UCSD-AML1 (cell line): ENCODE results near the gene RGS12.

Experiments used
- DNase-seq: peaks from one replicate; lab custom pipeline; 2025; ENCODE audit not compliant: unreplicated experiment; lab: John Stamatoyannopoulos, UW

The RGS12 gene

DNA sequence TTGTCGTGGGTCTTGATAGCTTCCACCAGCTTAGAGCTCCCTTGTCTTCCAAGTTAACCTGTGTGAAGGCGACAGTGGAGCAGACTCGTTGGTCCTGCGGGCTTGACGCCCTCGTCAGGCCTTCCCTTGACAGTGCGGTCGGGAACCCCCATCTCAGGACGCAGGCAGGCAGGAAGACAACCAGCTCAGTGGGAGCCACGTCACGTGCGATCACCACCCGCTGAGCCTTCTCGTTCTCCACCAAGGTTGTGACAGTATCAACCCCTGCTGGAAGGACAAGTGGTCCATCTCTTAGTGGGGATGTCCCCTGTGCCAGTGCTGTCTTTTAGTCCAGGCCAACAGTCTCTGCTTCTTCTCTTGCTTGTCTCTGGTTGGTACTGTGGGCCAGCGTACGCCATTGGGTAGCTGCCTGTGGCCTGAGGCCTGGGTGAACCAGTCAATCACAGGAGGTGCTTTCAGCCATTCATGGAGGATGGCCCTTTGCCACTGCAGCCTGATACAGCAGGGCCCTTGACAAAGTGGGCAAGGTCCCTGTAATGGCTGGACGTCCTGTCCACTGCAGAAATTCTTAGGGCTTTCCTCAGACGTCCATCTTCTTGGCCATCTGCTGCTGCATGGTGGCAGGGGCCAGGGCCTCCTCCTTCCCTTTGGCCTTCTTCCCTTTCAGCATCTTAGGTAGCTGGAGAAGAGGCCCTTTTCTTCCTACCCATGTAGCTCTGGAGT, 31.4 kb downstream of the RGS12 start:
- no peak for DNase-seq

DNA sequence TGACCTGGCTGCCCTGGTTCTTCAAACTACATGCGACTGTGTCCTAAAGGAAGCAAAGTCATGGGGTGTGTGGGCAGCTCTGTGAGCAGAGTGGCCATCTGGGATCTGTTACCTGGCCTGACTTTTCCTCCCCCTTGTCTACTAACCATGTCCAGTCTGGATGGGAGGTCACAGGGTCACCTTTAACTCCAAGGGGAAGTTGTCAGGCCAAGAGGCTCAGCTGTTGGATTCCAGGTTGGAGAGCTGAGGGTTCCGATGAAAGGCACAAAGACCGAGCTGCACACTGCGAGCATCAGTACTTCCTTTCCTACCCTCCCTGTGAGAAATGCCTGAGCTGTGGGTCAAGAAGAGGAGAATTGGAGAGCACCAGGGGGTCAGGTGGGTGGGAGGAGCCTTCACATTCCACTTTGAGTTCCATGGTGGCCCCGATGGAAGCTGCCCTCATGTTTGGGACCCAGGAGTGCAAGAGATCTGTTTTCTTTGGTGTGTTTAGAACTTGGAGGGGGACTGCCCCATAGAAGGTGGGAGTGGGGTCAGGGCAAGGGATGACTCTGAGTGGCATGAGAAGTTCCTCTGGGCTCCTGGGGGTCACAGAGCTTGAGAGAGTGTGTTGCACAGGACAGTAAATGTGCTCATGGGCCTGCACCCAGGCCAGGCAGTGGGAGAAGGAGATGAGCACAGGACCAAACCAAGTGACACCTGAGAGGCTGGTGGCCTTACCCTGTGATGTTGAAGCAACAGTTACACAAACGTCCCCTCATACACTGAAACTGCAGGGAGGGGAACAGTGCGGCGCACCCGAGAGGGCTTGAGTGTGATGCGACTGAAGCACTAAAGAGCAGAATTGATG, 36.2 kb downstream of the RGS12 start:
- DNase-seq = no peak

DNA sequence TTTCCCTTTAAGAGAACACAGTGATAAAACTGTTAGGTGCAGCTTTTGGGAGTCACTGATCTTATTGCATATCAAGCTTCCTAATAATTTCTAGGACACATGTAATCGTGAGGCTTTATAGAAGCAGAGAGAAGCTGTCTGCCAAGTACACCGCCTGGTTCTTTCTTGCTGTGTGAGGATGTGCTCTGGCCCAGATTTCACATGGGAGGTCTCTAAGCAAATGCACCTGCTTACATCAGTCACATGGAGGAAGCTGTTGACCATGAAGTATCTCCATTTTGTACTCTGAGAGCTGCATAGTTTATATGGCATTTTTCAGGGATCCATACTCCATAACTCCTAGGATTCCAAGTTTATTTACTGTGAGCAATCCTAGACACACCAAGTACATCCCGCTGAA, 37.1 kb downstream of the RGS12 start:
- DNase-seq = no peak

DNA sequence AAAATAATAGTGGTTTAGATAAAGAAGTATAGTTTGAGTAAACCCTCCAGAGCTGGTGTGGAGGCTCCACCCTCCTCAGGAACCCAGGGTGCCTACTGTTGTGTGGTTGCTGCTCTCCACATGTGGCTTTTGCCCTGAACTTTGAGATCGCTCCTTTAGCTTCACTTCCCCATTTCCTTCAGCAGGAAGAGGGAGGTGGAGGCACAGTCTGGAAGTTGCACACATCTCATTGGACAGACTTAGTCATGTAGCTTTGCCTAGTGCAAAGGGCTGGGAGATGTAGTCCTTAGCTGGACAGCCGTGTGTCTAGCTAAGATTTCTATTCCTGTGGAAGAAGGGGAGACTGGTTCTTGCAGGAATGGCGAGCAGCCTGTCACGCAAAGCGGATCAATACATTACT, 37.9 kb downstream of the RGS12 start:
- DNase-seq = no peak

DNA sequence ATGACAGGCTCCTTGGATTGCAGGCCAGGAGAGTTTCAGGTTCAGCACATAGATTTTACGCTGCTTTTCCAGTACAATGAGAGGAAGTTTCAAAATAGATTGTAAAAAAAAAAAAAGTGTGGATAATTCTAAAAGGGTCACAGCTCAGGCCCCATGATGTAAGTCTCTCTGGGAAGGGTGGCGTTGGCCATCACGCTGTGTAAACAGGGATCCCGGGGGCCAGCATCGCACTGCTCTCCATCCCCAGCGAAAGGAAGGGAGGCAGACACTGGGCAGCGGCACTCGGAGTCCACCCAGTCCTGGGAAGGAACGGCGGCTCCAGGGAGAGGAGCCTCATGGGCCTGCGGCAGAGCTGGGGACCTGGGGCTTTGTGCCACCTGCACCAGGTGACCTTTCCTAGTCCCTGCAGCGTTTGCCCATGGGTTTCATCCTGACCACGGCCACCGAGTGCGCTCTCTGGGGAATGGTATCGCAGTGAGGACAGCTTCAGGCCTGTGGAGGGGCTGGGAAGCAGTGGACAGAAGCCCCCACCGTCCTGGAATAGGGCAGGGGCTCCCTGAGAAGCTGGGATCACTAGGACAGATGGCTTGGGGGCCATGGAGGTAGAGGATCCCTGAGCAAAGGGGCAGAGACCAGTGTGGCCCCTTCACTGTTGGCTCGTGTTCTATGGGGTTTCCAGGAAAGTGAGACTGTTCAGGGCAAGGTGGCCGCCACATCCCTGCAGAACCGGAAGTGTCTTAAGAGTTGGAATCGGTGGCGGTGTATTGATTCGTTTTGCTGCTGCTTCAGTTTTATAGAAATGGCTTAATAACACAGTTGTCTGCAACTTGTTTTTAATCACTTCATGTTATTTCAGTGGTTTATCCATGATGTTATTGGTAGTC, 38.9 kb downstream of the RGS12 start:
- no peak for DNase-seq

DNA sequence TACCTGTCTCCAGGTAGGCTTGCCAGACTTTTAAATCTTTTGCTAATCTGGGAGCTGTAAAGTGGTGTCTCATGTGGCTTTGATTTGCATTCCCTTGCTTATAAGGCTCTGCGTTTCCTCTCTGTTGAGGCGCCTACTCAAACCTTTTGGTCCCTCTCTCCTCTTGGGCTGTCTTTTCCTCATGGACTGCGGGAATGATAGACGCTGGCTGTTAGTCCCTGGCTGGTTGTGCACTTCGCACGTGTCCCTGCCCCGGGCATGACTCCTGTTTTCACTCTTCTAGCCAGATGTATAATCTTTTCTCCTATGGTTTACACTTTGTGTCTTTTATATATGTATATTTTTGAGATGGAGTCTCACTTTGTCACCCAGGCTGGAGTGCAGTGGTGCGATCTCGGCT, 39.7 kb downstream of the RGS12 start:
- DNase-seq = no peak

DNA sequence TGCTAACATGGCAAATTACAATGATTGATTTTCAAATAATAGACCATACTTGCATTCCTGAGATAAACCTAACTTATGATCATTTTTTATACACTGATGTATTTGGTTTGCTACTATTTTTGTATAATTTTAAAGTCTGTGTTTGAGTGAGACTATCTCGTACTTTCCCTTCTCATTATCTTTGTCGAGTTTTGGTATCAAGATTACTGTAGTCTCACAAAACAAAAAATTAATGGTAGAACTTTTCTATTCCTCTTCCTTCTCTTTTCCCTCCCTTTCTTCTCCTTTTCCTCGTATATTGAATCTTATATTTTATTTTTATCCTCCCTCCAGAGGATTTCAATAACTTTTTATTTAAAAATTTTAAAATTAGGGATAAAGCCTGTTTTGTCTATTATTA, 41.5 kb downstream of the RGS12 start:
- DNase-seq = no peak

DNA sequence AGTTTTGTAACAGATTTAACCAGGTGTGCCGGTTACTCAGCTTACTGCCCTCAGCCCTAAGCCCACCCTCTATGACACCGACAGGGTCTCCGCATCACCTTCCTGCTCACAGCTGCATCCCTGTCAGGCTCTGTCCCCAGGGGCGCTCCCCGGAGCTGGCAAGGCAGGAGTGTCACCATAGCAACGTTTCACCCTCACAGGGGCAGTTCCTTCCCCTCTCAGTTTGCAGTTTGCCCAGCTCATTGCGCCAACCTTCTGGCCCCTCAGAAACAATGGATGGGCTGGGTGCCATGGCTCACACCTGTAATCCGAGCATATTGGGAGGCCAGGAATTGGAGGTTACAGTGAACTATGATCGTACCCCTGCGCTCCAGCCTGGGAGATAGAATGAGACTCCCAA, 42.6 kb downstream of the RGS12 start:
- no peak for DNase-seq

DNA sequence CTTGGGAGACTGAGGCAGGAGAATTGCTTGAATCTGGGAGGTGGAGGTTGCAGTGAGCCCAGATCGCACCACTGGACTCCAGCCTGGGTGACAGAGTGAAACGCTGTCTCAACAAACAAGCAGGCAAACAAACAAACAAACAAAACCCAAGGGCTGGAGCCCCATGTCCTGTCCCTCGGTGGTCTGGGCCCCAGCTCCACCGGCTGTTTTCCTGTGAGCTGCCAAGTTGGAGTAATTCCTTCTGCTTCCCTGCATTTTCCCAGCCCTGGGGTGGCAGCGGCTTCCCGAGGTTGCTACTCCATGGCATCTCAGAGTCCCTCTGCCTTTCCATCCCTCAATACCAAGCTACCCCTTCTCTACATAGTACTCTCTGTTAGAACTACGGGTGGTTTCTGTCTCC, 43.2 kb downstream of the RGS12 start:
- DNase-seq = no peak

DNA sequence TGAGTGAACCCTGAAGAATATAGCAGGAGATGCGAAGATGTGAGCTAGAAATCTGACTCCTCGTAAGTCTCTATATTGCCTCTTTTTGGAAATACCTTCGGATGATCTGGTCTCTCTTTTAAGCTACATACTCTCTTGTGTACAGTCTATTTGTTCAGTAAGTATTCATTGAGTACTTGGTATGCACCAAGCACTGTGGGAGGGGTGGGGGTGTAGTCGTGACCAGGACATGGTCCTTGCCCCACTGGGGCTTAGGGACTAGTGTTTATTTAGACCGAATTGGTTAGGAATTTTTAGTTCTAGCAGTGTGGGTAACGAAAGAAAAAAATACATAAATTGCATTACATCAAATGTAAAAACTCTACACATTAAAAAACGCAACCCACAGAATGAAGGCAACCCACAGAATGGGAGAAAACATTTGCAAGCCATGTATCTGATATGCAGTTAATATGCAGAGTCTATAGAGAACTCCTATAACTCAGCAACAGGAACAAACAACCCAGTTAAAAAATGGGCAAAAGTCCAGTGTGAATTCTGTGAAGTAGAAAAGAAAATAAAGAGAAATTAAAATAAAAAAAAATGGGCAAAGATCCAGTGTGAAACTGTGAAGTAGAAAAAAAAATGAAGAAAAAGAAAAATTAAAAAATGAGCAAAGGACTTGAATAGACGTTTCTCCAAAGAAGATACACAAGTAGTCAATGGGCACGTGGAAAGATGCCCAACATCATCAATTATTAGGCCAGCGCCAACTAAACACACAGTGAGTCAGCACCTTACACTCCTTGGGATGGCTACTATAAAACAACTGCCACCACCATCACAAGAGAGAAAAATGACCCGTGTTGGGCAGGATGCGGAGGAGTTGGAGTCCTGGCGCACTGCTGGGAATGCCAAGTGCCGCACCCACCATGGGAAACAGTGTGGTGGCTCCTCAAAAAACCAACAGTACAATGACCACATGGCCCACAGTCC, 43.8 kb downstream of the RGS12 start:
- no peak for DNase-seq

DNA sequence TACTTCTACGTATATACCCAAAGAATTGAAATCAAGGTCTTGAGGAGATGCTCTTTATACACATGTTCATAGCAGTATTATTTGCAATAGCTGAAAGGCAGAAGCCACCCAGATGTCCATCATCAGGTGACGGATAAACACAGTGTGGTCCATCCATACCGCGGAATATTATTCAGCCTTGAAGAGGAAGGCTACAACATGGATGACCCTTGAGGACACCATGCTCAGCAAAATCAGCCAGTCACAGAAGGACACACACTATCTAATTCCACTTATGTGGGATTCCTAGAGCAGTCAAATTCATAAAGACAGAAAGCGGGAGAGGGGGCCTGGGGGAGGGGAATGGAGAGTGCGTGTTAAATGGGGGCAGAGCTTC, 44.5 kb downstream of the RGS12 start:
- no peak for DNase-seq

DNA sequence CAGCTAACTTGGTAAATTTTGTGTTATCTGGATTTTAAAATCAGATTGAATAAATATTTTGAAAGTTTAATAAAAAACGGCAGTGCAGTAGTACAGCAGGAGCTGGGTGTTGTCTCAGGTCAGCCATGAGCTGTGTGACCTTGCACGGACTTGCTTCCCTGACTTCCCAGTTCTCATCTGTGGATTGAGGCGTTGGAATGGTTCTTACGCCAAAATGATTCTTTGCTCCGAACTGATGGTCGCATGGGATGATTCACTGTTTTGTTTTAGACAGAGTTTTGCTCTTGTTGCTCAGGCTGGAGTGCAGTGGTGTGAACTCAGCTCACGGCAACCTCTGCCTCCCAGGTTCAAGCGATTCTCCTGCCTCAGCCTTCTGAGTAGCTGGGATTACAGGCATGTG, 45.0 kb downstream of the RGS12 start:
- no peak for DNase-seq

DNA sequence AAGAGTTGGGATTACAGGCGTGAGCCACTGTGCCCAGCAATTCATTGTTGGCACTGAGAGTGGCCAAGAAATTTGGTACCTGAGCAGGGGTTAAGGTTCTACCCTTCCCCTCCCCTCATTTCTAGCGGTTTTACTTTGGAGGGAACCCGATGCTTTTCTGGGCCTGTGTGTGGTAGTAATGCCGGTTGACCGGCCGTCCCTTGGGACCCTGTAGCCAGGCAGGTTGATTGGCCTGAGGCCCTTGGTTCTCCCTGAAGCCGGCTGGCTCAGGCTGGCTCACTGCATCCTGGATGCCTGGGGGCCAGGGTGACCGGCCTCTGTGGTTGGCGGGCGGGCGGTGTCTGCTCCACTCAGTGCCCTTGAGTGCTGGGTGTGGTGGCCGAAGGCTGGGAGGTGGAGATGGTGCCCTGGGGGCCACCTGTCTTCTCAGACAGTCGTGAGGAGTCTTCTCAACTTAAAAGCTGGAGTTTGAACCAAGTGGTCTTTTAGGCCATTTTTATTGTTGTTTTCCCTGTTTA, 45.6 kb downstream of the RGS12 start:
- DNase-seq = no peak

DNA sequence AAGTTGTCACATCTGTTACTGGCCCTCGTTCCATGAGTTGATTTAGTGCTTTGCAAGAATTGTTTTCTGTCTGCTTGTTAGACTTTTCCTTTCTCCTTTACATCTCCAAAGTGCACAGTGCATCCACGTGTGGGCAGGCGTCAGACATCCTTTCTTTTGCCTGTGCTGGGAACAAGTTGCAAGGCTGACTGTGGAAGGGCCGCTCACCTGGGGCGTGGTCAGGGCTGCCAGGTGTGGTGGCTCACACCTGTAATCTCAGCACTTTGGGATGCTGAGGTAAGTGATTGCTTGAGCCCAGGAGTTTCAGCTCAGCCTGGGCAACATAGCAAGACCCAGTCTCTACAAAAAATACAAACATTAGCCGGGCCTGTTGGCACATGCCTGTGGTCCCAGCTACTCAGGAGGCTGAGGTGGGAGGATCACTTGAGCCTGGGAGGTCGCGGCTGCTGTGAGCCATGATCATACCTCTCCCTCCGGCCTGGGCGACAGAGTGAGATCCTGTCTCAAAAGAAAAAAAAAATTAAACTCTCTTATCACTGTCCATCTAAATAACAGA, 46.2 kb downstream of the RGS12 start:
- DNase-seq = no peak

DNA sequence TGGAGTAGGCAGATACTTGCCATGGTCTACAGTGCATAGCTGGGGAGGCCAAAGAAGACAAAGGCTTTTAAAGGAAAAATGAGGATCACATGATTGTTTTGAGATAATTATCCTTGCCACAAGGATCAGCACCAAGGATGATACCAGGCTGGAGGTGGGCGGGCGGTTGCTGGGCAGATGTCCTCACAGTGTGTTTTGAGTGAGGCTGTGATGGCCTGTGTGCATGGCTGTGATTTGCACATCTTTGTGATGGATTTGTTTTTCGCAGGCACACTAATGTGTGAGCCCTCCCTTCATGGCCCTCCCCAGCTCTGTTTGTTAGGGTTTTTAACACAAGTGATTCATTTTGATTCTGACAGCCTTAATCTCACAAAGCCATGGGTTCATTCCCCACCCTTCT, 46.8 kb downstream of the RGS12 start:
- no peak for DNase-seq

DNA sequence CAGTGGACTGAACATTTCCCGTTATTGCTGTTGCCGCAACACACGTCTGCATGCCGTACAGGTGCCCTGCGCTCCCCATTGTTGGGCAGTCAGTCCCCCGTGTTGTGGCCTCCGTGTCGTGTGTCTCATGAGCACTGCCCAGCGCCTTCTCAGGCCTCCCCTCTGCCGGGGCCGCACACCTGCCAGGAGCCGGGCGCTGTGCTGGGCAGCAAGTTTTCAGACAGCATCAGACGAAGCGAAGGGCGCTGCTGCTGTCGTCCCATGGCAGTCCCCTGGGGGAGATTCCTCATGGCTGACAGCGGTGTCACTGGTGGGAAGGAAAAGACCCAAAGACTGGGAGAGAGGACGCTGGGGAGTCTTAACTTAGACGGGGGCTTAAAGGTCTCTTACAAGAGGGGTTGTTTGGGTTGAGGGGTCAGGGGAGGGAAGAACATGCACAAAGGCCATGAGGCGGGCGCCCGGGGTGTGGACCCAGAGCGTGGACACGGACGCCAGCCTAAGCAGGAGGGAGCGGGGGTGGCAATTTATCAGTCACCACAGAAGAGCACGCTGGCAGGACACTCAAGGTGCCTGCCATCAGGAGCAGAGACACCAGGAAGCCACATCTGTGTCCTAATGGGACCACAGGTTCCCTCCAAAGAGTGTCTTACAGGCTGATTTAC, 47.3 kb downstream of the RGS12 start:
- DNase-seq = no peak

DNA sequence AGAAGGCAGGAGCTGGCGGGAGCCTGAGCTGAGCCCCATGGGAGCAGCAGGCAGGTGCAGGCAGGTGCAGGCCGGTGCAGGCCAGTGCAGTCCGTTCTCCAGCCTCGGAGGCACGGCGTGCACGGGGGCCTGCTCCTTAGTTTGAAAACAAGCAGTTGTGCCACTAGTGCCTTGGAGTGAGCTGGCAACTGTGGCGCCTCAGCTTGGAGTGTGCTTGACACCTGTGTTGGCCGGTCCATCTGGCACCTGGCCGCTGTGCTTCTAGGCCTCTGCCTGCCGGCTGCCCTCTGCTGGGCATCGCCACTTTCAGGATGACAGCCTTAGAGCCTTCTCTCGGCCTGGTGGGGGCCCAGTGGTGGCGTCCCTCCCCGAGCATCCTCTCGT, 47.9 kb downstream of the RGS12 start:
- DNase-seq = no peak

DNA sequence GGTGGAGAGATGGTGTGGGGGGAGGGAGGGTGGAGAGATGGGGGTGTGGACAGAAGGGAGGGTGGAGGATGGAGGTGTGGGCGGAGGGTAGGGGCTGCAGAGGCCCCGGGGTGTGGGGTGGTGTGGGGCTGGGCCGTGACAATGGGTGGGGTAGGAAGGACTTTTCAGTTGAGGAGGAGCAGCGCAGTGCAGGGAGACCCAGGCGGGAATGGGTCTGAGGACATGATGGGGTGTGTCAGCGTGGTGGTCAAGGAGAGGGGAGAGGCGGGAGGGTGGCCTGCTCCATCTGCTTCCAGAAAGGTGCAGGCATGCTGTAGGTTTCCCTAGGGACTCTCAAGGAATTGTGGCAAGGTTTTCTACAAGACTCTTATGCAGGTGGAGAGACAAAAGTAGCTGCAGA, 48.9 kb downstream of the RGS12 start:
- DNase-seq = no peak

DNA sequence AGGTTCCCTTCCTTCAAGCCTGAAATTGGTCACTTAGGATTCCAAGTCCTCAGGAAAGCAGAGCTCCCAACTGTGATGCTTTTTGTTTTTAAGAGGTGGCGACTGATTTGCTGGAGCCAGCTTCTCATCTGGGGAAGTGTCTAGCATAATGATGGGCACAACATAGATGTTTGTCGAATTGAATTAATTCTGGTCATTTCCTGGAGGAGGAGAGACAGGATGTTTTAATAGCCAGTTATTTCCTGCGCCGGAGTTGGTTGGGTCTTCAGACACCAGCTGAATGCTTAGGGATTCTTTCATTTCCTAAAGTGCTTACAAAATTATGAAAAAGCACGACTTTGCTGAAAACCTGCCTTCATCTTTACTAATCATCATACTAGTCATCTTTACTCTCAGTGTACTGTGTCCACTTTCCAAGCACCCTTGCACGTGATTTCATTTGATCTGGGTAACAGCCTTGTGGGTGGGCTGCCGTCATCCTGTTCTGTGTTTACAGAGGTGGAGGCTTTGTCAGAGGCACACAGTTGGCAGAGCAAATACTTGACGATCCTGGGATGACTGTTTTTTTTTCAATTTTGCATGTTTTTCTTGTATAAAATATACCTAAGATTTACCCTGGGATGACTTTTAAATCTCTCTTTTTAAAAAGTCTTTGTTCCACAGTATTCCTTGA, 49.5 kb downstream of the RGS12 start:
- DNase-seq = no peak
